DND-41 (cell line): ENCODE data around the gene RASSF8.

ENCODE experiments used
- ATAC-seq: fragments of 200-7000 bp; cut with Tn5 transposase; 3 replicates; pipeline ENCODE4 v1.9.1; 2021; ENCODE audit warnings: low read depth; ENCODE audit not compliant: insufficient read depth
- DNase-seq: peaks from one replicate; pipeline ENCODE4 v3.0.0-alpha.2; 2020
- H2AFZ ChIP-seq: 2 replicates; pipeline ENCODE4 v1.6.0; 2012; ENCODE audit warnings: low read depth, low read length
- H3K27ac ChIP-seq: 2 replicates; pipeline ENCODE4 v1.5.1; 2012; ENCODE audit warnings: low read length, inconsistent platforms
- H3K27me3 ChIP-seq: fragments of 200-600 bp; sonication (generic); 2 replicates; pipeline ENCODE4 v1.6.0; 2012; ENCODE audit warnings: low read length, mild to moderate bottlenecking, inconsistent platforms; ENCODE audit not compliant: insufficient read depth, poor library complexity
- H3K36me3 ChIP-seq: 2 replicates; pipeline ENCODE4 v1.5.1; 2012; ENCODE audit warnings: low read length, inconsistent platforms; ENCODE audit not compliant: insufficient read depth
- H3K4me1 ChIP-seq: 2 replicates; pipeline ENCODE4 v1.5.1; 2012; ENCODE audit warnings: mild to moderate bottlenecking, low read length; ENCODE audit not compliant: insufficient read depth
- H3K4me2 ChIP-seq: 2 replicates; pipeline ENCODE4 v1.6.0; 2012; ENCODE audit warnings: mild to moderate bottlenecking, moderate library complexity, low read length, inconsistent platforms; ENCODE audit not compliant: insufficient read depth
- H3K4me3 ChIP-seq, 2 experiments: fragments of 200-600 bp in 1 of 2; shearing (Covaris generic) in 1 of 2; 2 replicates each; pipeline ENCODE4 v1.5.1; 2012 to 2016; ENCODE audit warnings: inconsistent platforms in 2 of 2, low read length in 2 of 2, mild to moderate bottlenecking in 2 of 2, low read depth in 1 of 2, moderate library complexity in 1 of 2
- H3K79me2 ChIP-seq: 2 replicates; pipeline ENCODE4 v1.6.0; 2012; ENCODE audit warnings: low read length, inconsistent platforms; ENCODE audit not compliant: insufficient read depth
- H3K9ac ChIP-seq: 2 replicates; pipeline ENCODE4 v1.6.0; 2012; ENCODE audit warnings: low read depth, mild to moderate bottlenecking, inconsistent platforms, low read length, moderate library complexity
- H3K9me3 ChIP-seq: 2 replicates; pipeline ENCODE4 v1.5.1; 2012; ENCODE audit warnings: low read length, moderate library complexity, mild to moderate bottlenecking, inconsistent platforms; ENCODE audit not compliant: insufficient read depth, severe bottlenecking
- H4K20me1 ChIP-seq: 2 replicates; pipeline ENCODE4 v1.6.0; 2012; ENCODE audit warnings: low read length; ENCODE audit not compliant: insufficient read depth
- CTCF ChIP-seq: IDR thresholded peaks from 2 replicates; pipeline ENCODE4 v1.5.1; 2012; ENCODE audit warnings: borderline replicate concordance, low read length, moderate library complexity, mild to moderate bottlenecking; ENCODE audit not compliant: poor library complexity, severe bottlenecking; ENCODE audit errors: extremely low read depth
- EZH2 ChIP-seq: IDR thresholded peaks from 3 replicates; pipeline ENCODE4 v1.6.1; 2012; ENCODE audit warnings: borderline replicate concordance, low read depth, mild to moderate bottlenecking, moderate library complexity, low read length, inconsistent platforms; ENCODE audit not compliant: severe bottlenecking

The RASSF8 gene

GRCh38 chr12:25962932-25963525 lies 4.5 kb downstream of the RASSF8 start:
- H3K79me2 ChIP-seq = no peaks in the 10 kb centered on the region
- no peak overlapping the region for H3K4me2 ChIP-seq
- no peaks in the 10 kb centered on the region for H4K20me1 ChIP-seq

GRCh38 chr12:25965682-25966081 lies 7.2 kb downstream of the RASSF8 start:
- peaks cover 11% of the 10 kb centered on the region for H3K27me3 ChIP-seq
- TF ChIP-seq CTCF = no peak
- TF ChIP-seq EZH2 = no peak
- H3K4me3 ChIP-seq = no peak overlapping the region
- no peaks in the 10 kb centered on the region for H3K79me2 ChIP-seq
- H3K9me3 ChIP-seq = no peaks in the 10 kb centered on the region
- no peak overlapping the region for H3K27ac ChIP-seq
- ATAC-seq (no peak), DNase-seq (no peak)
- H3K4me2 ChIP-seq = no peak overlapping the region
- H3K4me1 ChIP-seq = no peaks in the 10 kb centered on the region
- no peak overlapping the region for H3K9ac ChIP-seq
- H4K20me1 ChIP-seq = no peaks in the 10 kb centered on the region
- H3K36me3 ChIP-seq = no peaks in the 10 kb centered on the region
- no peak overlapping the region for H2AFZ ChIP-seq

More at GRCh38 chr12:25962932-25963525, 4.5 kb downstream of the RASSF8 start:
- Histone ChIP-seq H3K9me3 (no peaks in the 10 kb centered on the region), H3K4me1 (no peaks in the 10 kb centered on the region), H3K27me3 (peaks cover 14% of the 10 kb centered on the region), H2AFZ (no peak overlapping the region), H3K9ac (no peak overlapping the region), H3K4me3 (no peak overlapping the region), H3K27ac (no peak overlapping the region), H3K36me3 (no peaks in the 10 kb centered on the region)
- no peak for DNase-seq
- no peak for ATAC-seq
- TF ChIP-seq EZH2 (no peak), CTCF (no peak)

GRCh38 chr12:25970082-25970481 lies 11.6 kb downstream of the RASSF8 start:
- no peak overlapping the region for H3K27ac ChIP-seq
- H3K4me2 ChIP-seq = no peak overlapping the region
- H3K27me3 ChIP-seq = no peaks in the 10 kb centered on the region
- H3K4me3 ChIP-seq = no peak overlapping the region
- ATAC-seq = no peak
- H3K4me1 ChIP-seq = no peaks in the 10 kb centered on the region
- H3K36me3 ChIP-seq = no peaks in the 10 kb centered on the region
- no peaks in the 10 kb centered on the region for H3K79me2 ChIP-seq
- H3K9me3 ChIP-seq = no peaks in the 10 kb centered on the region
- H2AFZ ChIP-seq = no peak overlapping the region
- H4K20me1 ChIP-seq = no peaks in the 10 kb centered on the region
- no peak overlapping the region for H3K9ac ChIP-seq
- DNase-seq = no peak
- TF ChIP-seq EZH2 (no peak), CTCF (no peak)
